NK-92 treated with Interleukin-12 subunit alpha and Interleukin-12 subunit beta, amount 100 ng/mL, for 24 hours (cell line): ENCODE measurements around the gene ACADS.

Experiments used
- DNase-seq: peaks from one replicate; lab custom pipeline; 2025; lab: John Stamatoyannopoulos, UW

Gene ACADS

DNA sequence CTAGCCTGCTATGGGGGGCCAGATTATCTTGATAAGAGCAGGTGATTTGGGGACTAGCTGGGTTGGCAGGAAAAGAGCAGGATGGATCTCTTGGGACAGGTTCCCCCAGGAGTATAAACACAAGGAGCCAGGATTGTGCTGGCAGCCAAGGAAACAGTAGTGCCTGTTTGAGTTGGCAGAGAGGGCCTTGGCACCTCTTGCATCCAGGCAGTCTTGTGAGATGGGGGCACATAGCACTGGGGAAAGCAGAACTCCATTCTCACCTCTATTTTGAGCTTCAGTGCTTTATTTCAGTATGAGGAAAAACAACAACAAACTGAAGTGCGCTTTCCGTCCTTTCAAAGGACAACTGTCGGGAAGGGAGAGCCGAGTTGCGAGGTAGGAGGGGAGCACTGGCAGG lies 24.7 kb upstream of the ACADS start:
- DNase-seq = no peak

GRCh38 chr12:120702637-120703036 lies 23.0 kb upstream of the ACADS start:
- no peak for DNase-seq

DNA sequence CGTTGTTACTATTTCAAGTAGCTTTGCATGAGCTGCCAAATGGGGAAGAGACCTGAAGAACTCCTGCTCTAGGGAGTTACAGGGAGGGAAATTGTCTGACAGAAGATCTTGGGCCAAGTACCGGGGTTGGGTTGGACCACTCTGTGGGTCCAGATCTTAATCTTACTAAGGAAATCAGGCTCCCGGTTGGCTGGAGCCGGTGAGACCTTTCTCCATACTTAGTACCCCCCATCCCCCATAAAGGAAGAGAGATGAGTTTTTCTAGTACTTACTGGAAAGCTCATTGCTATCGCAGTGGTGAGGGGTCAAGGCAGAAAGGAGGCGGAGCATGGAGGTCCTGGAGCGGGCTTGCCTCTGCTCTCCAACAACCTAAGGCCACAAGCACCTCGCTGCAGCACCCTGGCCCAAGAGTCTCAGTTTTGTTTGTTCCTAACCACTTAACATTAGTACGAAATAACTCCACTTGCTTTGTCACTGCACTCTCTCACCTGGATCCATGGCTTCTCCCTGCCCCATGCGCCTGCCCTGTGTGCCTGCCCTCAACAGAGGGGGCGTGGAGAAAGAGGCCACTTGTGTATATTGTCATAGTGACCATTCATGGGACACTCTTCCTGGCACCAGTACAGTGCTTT lies 22.2 kb upstream of the ACADS start:
- DNase-seq = no peak

- no peak for DNase-seq
Measured at GRCh38 chr12:120705618-120706017, 20.0 kb upstream of the ACADS start.

DNA sequence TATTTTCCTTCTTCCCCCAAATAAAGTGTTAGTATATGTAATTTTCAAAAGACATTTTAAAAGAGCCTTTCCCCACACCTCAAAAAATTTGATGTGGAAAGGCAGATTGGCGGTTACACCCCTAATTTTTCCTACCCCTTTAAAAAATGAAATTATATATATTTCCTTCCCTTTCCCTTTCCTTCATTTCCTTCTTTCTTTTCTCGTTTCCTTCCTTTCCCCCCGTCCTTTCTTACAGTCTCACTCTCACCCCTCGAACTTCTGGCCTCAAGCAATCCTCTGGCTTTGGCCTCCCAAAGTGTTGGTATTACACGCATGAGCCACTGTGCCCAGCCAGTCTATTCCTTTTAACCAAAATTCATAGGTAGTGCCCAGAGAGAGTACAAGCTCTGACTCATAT lies 19.6 kb upstream of the ACADS start:
- DNase-seq = no peak

DNA sequence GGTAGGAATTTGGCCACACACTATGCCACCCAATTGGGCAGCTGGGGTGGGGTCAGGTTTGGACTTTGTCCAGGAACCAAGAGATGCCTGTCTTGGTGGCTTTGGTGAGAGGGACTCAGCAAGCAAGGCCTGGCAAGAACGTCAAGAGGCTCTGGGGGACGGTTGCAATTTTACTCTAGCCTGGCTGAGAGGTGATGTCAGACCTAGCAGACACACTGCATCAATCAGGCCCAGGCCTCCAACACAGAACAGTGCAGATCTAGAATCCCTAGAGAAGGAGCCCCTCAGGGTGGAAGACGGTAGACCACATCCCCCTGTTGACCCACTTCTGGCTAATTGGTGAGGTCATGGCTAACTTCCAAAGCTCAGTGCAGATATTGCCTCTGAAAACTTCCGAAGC lies 17.0 kb upstream of the ACADS start:
- DNase-seq = no peak

DNA sequence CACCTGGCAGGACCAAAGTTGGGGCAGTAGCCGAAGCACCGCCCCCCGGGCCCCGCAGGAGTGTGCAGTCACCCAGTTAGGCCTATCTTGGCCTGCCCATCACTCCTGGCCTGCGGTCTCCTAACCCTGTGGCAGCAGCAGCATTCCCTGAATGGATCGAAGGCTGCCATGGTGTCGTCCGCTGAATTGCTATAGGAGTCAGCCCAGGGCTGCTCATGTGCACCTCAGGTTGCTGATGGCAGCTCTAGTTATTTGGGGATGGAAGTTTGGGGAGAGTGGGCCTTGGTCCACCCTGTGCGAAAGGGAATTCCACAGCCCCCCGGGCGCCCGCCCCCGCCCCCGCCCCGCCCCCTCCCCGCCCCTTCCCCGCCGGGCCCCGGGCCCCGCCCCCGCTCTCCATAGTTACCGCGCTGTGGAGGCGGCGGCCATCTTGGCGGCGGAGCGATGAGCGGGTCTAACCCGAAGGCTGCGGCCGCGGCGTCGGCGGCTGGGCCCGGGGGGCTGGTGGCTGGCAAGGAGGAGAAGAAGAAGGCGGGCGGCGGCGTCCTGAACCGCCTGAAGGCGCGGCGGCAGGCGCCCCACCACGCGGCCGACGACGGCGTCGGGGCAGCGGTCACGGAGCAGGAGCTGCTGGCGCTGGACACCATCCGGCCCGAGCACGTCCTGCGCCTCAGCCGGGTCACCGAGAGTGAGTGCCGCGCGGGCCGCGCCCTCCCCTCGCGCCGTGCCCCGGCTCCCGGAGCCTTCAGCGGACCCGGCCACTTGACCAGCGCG lies 15.4 kb upstream of the ACADS start, which contains the start of gene UNC119B:
UNC119B (plus strand) TSS at position 428 of the 774 bp plus-strand sequence; CDS start at position 445, 17 bp downstream.
- DNase-seq = peak; percentile 16

DNA sequence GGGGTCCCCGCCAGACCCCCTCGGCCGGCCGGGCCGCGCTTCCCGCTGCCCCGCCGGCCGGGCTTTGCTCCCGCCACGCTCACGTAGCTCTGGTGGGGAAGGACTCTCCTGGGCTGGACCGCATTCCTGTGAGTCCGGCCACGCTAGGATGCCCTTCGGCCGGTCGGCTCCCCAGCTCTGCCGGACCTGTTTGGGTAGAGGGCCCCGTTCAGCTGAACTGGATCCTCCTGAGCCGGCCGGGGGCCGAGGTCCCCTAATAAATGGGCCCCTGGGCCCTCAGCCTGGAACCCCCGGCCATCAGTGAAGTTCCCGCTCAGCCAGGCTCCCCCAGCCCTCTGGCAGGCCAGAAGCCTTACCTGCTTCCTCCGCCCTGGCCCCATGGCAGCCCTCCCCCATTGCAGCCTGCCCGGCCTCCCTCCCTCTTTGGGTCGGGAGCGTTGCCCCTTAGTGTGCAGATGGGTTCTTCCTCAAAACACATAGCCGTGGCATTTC lies 14.8 kb upstream of the ACADS start:
- DNase-seq = no peak

GRCh38 chr12:120711411-120711810 lies 14.2 kb upstream of the ACADS start:
- DNase-seq = no peak

DNA sequence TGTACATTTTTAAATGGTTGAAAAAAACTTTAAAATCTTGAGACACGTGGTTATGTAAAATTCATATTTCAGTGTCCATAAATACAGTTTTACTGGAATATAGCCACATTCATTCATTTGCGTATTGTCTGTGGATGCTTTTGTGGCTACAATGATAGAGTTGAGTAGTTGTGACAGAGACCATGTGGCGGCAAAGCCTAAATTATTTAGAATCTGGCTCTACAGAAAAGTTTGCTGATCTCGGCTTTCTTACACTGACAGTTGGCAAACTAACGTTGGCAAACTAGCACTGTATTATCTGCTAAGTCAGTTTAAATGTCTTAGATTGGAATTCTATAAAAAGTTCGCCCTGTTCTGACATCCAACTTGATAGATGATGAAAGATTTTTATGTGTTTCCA lies 13.0 kb upstream of the ACADS start:
- DNase-seq = no peak

DNA sequence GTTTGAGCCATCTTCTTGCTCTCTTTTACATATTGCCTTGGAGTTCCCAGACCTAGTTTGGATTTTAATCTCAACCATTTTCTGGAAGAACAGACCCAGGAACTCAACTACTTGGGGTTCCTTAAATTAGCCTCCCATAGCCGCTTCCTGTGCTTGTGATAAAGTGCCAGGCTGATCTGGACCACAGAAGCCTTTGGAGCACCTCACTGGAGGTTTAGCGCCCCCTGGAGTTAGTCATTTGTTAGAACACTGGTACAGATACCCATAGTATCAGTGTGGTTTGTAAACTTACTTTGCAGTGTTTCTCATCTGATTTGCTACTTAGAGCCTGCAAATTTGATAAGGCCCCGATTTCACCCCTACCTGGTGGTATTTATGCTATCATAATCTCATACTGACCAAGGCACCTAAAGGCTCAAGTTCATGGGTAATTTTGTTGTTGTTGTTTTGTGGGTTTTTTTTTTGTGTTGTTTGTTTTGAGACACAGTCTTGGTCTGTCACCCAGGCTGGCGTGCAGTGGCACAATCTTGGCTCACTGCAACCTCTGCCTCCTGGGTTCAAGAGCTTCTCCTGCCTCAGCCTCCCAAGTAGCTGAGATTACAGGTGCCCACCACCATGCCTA lies 11.7 kb upstream of the ACADS start:
- DNase-seq = peak; percentile 45

DNA sequence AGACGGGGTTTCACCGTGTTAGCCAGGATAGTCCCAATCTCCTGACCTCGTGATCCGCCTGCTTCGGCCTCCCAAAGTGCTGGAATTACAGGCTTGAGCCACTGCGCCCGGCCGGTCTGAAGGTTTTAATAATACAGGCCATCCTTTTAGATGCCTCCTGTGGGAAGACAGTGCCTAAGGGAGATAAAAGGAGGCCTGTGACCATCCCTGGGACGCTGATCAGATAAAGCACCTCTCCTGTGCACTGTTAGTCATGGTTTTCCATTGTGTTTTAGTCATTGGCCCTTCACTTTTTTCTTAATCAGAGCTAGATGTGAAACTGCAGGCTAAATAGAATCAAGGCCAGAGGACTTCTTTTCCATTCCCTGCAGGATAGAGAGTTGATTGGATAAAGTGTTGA lies 7.6 kb upstream of the ACADS start:
- no peak for DNase-seq

DNA sequence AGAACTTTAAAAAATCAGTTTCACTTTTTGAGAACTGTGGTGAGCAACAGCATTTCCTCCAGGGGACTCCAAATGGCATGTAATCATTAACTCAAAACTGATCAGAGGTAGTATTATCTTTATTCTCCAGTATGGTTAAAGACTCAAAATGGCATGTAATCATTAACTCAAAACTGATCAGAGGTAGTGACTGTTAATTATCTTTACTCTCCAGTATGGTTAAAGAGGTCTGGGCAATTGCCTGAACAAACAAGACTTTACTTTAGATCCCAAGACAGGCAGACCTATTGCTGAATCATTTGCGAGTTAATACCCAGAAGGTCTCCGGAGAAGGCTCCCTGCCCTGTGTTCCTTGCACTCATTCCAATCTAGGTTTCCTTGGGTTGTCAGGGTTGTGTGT lies 6.6 kb upstream of the ACADS start:
- no peak for DNase-seq

DNA sequence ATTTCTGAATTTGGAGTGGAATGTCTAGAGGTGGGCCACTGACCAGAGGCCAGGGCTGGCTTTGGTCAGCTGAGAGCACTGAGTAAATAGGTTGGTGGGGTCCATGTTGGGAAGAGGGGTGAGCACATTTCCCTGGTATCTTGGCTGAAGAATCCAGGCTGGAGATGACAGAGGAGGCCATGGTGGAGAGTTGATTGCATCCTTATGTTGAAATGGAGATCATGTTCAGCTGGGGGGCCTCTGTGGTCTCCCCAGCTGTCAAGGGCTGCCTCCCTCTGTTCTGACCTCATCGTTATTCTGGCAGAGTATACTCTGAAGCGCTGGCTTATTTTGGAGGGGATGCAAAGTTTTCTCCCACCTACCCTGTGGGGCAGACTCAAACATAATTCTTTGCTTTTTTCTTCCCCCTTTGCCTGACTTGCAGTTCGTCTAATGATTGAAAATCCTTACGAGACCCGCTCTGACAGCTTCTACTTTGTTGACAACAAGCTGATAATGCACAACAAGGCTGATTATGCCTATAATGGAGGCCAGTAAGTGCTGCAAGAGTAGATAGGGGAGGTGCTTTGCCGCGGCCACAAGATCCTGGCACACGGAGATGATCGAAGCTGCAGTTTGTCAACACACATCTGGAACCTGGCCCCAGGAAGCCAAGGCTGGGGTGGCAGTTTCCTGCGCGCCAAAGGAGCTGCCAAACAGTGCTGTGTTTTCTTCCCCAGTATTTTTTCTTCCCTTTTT lies 6.0 kb upstream of the ACADS start:
- no peak for DNase-seq

- no peak for DNase-seq
Measured at GRCh38 chr12:120720234-120720986, 5.2 kb upstream of the ACADS start.

- no peak for DNase-seq
Measured at GRCh38 chr12:120720987-120721801, 4.4 kb upstream of the ACADS start.

DNA sequence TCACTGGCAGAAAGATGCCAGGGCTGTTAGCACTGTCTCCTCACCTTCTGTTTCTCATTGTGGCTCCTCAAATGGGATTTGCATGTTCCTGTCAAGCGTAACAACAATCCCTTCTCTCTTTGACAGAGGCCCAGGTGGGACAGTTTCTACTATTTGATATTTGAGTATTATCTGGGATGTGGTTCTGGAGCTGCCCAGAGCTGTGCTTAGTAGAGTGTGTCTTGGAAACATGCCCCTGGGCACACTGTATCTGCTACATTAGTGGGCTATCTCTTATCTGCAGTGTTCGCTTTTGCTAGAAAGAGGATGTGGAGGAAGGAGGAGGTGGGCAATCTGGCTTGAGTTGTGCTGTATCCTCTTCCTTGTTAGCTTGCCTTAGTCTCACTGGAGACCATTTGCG lies 3.8 kb upstream of the ACADS start:
- no peak for DNase-seq

DNA sequence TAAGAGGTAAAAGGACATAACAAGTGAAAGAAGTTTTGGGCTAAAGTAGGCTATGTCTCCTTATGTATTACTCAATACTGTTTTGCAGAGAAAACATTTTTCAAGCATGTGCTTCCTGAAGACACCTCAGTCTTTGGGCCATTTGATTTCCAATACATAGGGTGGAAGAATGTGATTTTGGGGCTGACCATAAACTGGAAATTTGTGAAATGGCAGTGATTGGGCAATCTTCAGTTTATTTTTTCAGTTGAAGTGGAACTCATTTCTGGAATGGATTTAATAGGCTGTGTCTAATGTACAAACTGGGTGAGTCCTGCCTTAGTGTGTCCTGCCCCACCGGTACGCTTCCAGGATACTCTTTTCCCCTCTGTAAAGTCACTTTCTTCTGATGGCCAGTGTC lies 2.8 kb upstream of the ACADS start:
- DNase-seq = no peak

GRCh38 chr12:120724720-120725119 lies 906 bp upstream of the ACADS start:
- no peak for DNase-seq

- DNase-seq = no peak
Measured at GRCh38 chr12:120725151-120725658, 421 bp upstream of the ACADS start.

- no peak for DNase-seq
Measured at GRCh38 chr12:120726510-120726793, 826 bp downstream of the ACADS start.
